HuH-7 (cell line): ENCODE measurements around the gene ICAM4.

Experiments
- DNase-seq: peaks from one replicate; pipeline ENCODE4 v3.0.0; 2011; ENCODE audit warnings: low spot score

The ICAM4 gene

DNA sequence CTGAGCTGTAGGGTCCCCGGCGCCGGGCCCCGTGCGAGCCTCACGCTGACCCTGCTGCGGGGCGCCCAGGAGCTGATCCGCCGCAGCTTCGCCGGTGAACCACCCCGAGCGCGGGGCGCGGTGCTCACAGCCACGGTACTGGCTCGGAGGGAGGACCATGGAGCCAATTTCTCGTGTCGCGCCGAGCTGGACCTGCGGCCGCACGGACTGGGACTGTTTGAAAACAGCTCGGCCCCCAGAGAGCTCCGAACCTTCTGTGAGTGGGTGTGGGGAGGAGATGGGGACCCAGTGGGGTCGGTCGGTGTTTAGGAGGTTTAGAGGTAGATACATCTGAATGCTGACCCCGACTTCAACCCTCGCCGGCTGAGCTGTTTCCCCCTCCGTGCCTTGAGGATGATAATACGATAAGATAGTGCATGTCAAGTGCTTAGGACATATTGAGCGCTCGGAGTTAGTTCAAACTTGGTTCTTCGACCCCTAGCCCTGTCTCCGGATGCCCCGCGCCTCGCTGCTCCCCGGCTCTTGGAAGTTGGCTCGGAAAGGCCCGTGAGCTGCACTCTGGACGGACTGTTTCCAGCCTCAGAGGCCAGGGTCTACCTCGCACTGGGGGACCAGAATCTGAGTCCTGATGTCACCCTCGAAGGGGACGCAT, 4.9 kb downstream of the ICAM4 start:
- no peak for DNase-seq

DNA sequence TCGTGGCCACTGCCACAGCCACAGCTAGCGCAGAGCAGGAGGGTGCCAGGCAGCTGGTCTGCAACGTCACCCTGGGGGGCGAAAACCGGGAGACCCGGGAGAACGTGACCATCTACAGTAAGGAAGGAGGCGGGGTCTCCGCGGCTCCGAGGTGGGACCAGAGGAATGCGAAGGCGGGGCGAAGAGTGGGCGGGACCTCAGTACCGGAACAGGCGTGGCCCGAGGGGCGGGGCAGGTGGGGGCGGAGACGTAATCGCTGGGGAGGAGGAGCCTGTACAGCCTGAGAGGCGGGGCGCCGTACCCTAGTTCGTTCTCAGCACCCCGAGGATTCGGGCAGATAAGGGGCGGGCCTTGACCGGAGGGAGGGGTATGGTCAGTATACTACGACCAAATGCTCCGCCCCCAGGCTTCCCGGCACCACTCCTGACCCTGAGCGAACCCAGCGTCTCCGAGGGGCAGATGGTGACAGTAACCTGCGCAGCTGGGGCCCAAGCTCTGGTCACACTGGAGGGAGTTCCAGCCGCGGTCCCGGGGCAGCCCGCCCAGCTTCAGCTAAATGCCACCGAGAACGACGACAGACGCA, 5.5 kb downstream of the ICAM4 start:
- DNase-seq: peak; percentile 91

DNA sequence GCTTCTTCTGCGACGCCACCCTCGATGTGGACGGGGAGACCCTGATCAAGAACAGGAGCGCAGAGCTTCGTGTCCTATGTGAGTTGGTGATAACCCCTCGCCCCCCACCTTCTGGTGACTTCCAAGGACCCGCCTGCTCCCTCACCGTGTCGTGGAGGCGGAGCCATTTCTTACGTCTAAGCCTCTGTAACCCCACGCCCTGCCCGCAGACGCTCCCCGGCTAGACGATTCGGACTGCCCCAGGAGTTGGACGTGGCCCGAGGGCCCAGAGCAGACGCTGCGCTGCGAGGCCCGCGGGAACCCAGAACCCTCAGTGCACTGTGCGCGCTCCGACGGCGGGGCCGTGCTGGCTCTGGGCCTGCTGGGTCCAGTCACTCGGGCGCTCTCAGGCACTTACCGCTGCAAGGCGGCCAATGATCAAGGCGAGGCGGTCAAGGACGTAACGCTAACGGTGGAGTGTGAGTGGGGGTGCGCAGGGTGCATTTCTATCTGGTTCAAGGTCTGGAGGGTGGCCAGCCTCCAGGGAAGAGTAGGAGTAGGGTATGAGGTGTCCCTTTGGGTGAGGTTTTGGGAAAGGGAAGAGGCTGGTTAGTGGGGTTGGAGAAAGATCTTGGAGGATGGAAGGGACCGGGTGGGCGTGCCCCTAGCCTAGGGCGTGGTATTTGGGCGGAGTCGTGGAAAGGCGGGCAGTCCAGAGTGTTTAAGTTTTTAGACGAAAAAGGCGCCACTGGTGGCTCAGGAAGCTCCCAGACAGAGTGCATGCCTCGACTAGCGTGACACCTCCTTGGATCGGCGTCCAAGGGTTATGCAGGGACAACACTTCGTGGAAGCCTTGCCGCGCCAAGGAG, 6.3 kb downstream of the ICAM4 start:
- no peak for DNase-seq

DNA sequence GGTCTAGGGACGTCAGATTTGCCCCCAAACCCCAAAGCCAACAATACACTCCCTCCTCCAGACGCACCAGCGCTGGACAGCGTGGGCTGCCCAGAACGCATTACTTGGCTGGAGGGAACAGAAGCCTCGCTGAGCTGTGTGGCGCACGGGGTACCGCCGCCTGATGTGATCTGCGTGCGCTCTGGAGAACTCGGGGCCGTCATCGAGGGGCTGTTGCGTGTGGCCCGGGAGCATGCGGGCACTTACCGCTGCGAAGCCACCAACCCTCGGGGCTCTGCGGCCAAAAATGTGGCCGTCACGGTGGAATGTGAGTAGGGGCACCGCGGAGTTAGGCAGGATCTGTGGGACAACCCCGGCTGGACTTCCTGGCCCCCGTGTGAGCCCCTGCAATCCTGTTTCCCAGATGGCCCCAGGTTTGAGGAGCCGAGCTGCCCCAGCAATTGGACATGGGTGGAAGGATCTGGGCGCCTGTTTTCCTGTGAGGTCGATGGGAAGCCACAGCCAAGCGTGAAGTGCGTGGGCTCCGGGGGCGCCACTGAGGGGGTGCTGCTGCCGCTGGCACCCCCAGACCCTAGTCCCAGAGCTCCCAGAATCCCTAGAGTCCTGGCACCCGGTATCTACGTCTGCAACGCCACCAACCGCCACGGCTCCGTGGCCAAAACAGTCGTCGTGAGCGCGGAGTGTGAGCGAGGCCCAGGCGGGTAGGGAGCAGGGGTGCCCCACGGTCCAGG, 7.0 kb downstream of the ICAM4 start:
- DNase-seq: no peak

DNA sequence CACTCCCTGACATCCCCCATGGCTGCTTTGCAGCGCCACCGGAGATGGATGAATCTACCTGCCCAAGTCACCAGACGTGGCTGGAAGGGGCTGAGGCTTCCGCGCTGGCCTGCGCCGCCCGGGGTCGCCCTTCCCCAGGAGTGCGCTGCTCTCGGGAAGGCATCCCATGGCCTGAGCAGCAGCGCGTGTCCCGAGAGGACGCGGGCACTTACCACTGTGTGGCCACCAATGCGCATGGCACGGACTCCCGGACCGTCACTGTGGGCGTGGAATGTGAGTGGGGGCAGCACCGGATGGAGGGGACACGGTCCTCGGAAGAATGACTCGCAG, 7.6 kb downstream of the ICAM4 start:
- DNase-seq: no peak

DNA sequence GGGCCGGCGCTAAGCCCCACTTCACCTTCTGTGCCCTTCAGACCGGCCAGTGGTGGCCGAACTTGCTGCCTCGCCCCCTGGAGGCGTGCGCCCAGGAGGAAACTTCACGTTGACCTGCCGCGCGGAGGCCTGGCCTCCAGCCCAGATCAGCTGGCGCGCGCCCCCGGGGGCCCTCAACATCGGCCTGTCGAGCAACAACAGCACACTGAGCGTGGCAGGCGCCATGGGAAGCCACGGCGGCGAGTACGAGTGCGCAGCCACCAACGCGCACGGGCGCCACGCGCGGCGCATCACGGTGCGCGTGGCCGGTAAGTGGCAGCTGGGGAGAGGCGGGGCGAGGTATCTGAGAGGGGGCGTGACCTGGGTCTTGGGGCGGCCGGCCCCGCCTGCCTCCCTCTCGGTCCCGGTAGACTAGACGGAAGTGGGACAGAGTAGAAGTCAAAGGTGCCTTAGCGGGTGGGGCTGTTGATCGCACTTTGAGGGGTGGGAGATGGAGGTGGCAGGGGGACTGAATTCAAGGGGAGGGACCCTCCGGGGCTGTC, 8.6 kb downstream of the ICAM4 start:
- no peak for DNase-seq

DNA sequence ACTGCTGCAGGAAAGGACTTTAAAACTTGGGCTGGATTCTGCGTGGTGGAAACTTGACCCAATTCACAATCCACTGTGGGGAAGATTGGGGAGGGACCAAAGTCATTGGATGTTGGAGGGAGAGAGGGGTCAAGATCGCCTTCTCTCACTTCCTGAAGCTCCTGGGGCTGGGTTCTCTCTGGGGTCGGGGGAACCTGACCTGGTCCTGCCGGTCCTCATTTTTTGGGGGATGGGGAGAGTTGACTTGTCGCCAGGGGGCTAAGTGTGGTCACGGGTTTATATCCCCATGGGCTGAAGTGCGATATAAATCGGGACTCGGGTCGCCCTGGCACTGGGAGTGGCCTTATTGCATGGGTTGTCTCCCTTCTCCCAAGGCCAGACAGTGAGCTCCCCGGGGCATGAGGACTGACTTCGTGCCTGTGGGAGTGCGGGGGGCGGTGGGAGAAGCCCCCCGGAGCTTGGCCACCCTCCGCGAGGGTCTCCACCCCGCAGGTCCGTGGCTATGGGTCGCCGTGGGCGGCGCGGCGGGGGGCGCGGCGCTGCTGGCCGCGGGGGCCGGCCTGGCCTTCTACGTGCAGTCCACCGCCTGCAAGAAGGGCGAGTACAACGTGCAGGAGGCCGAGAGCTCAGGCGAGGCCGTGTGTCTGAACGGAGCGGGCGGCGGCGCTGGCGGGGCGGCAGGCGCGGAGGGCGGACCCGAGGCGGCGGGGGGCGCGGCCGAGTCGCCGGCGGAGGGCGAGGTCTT, 9.3 kb downstream of the ICAM4 start:
- no peak for DNase-seq

DNA sequence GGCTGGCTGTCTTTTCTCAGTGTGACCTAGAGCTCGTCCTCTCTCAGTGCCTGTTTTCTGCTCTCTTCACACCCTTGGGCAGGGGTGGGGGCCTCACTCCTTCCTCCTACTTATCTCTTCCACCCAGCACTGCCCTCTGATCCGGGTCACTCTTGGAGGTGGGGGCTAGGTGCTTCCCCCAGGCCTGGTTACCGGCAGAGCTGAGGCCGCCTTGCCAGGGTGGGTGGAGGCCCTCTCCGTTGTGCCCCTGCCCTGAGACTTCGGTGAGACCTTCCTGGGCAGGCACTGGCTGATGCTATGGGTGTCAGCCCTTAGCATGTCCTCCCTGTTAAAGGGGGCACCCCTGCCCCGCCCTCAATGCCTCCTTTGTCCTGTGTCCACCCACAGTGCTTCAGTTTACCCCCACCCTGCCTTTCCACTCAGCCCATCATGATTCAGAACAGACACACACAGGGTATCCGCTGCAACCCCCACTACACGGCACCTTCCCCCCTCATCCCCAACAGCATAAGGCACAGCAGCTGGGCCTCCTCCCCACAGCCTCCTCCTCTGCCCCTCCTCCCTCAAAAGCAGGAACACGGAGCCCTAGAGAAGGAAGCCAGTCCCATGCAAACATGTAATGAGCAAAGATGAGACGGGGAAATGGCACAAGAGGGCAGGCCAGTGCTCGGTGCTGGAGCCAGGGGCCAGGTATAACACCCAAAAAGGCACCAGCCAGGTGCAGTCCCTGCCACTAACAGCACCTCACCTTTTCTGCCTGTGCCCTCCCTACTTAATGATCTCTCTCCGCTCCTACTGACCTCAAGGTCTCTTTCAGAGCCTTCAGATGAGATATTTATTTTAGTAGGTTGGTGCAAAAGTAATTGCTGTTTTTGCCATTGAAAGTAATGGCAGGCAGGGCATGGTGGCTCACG, 13.0 kb downstream of the ICAM4 start:
- DNase-seq: no peak

DNA sequence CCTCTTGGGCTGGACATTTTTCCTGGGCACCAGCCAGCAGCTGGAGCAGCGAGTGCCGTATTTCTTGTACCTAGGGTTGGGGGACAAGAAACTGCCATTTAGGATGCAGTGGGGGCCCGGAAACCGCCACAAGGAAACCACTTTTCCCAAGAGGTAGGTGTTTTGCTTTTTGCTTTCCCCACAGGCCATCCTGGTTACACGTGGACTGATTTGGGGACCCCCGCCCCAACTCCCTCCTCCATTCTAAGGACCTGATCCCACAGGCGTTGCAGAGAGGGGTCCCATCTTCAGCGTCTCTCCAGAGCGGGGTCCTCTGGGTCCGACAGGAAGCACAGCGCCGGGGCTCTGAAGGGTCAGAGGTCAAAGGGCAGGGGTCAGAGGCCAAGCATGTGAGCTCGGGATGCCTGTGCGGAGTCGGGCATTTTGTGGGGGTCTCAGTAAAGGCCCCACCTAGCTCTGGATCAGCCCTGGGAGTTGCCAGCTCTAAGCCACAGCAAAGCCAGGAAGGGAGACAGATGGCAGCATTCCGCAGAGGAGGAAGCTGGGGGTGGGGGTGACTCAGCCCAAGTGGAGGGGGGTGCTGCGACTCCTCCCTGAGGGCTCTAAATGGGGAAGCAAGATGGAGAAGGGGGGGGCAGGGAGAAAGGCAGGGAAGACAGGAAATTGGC, 18.5 kb downstream of the ICAM4 start:
- DNase-seq: no peak

DNA sequence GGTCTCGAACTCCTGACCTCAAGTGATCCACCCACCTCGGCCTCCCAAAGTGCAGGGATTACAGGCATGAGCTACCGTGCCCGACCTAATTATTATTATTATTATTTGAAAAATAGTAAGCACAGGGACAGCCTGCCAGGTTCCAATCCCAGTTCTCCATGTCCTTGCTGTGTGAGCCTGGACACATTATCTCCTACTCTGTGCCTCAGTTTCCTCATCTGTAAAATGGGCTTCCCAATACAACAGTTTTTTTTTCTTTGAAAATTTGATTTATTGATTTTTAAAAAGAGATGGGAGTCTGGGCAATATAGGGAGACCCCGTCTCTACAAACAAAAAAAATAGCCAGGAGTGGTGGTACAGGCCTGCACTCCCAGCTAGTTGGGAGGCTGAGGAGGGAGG, 19.6 kb downstream of the ICAM4 start:
- no peak for DNase-seq

DNA sequence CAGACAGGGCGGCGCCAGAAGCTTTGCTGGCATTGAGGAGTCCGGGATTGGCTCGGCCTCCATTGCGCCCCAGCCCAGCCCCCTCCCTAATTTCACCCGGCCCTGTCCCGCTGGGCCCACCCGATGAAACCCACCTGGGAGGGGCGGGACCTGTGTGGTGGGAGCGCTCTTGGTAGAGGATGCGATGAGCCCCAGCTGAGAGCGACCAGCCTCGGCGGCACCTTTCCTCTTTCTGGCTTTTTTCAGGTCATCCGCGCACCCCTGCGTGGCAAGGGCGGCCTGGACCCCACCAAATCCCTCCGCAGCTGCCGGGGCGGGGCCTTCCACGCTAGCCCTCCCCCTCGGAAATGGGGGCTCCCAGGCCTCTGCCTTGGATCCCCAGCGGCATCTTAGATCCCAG, 22.7 kb downstream of the ICAM4 start, which contains the start of gene ZGLP1:
ZGLP1 (minus strand) TSS at position 393 of the 400 bp plus-strand sequence.
- no peak for DNase-seq

DNA sequence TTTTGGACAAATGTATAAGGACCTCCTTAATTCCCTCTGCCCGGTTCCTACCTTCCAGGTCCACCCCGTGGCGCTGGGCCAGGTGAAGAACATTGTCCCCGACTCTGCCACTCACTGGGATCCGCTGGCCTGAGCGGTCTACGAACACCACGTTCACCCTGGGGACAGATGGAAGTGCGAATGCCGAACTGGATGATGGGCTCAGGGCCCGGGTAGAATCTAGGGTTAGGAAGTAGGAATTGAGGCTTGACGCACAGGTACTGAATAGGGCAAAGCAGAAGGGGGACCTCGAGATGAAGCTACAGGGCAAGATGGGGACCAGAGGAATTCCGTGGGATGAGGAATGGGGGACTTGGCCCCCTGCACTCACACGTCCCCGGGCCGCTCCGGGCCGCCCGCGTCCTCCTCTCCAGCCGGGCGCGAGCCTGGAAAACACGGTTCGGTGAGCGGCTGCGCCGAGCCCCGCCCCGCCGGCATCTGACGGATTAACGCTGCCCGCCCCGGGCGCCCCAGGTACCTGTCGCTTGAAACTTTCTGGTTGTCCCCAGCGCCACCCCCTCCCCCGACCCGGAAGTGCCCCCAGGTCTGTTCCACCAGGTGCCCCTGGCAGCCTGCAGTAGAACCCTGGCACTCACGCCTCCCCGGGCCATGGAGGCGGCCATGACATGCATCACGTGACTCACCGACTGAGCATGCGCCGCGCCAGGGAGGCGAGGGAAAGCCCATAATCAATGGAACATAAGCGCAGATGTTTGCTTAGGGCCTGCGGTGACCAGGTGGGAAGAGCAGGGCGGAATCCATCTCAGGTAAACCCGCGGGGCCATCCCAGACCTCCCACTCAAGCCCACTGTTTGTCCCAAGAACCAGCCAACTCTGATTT, 28.8 kb downstream of the ICAM4 start, which contains the start of gene FDX2:
FDX2 (minus strand) TSS at position 681 of the 880 bp plus-strand sequence; CDS start at position 662, 19 bp downstream.
- DNase-seq: peak; percentile 95

DNA sequence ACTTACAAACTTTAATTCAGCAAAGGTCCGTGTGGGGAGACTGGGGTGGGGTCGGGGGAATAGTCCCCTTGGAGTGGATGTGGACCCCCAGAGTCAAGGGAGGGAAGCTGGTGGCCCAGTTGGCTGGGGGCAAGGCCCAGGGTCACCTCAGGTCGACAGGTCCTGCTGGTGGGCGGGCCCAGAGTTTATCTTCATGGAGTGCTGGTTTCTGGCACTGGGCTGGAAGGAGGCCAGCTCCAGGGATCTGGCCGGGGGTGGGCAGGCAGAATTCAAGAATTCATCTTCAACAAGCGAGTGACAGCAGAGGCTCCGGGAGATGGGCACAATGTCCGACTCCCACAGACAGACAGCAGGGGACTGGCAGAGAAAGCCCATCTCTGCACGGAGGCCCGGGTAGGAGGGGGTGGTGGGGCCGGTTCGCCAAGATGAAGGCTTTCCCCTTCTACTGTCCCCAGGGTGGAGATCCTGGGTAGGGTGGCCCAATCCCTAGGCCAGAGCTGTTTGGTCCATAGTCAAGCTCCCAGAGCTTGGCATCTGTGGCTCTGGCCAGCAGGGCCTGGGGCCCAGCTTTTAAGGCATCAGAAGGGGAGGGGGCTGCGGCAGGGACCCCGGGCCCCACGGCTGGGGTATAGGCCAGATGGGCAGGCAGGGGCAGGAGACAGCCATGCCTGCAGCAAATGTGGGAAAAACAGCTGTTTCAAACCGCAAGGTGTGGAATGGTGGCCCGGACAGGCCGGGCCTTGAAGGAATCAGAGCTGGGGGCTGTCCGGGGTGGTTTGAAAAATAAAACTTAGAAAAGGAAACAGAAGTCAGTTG, 29.7 kb downstream of the ICAM4 start:
- DNase-seq: no peak

DNA sequence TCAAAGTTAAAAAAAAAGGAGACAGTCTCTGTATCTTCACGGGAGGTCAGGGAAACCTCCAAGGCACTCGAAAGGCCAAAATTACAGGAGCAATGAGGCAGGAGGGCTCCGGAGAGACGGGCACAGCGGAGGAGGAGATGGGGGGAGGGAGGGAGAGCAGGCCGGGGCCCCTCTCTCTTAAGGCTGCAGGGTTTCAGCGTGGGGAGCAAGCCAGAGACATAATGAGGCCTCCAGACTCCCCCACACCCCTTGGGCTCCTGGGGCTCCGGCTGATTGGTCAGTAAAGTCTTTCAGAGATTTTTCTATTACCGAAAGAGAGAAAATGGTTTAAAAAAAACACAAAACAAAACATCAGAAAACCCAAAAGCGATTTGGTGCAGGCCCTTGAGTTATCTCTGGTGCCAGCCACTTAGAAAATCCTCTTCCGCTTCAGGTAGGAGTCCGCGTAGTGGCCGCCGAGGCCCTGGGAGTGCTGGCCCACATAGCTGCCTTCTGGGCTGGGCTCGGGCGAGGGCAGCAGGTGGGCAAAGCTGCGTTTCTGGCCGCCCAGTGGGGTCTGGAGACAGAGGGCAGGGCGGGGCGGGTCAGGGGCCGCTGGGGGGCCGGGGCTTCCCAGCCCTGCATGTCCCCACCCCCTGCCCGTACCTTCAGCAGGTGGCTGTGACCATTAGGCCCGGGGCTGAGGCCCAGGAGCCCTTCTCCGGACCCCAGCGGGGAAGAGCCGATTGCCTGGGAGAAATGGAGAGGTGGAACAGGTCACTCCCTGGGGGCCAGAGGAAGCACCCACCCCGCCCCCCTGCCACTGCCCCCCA, 30.5 kb downstream of the ICAM4 start:
- no peak for DNase-seq

DNA sequence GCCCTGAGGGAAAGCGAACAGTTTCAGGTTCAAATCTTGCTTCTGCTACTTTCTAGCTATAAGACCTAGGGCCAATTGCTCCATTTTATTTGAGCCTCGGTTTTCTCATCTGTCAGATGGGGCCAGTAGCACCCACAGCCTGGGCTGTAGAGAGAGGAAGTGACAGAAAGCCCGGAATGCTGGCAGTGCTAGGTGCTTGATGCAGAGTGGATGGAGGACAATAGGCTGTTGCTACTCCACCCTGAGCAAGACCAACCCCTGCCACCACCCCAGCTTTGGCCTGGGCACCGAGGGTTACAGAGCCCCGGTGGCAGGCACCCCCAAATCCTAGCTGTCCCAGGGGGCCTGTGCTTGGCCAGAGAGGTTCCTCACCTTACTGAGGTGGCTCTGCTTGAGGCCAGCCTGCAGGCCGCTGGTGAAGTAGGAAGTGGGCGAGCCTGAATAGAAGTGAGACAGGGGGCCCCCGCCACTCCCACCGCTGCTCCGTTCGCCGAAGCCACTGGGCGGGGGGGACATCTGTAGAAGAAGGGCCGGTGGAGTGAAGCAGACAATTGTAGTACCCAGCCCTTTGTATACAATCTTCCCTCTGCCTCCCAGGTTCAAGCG, 31.2 kb downstream of the ICAM4 start:
- DNase-seq: no peak

DNA sequence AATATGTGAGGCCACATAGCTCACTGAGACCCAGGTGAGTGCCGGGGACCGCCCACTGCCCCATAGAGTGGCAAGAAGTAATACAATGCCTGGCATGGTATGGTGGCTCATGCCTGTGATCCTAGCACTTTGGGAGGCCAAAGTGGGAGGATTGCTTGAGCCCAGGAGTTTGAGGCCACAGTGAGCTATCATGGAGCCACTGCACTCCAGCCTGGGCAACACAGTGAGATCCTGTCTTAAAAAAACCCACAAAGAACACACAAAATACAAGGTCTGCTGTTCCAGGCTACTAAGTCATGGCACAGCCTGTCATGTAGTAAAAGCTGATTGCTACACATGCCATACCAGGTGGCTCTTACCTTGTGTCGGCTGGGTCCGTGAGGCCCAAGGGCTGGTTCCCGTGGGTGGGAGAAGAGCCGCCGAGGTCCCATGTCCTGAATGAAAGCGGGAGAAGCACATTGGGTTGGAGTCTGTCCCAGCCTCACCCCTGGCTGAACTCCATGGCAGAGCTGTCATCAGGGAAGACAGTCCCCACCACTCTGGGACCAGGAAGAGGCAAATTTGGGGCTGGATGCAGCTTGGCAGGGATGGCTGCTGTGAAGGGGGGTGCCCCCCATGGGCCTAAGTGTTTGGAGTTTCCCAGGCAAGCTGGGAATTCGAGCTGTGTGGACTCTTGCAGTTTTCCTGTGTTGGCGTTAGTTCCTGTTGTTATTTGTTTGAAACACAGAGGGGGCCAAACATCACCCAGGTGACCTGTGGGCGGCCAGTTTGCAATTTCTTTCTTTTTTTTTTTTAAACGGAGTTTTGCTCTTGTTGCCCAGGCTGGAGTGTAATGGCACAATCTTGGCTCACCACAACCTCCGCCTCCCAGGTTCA, 32.3 kb downstream of the ICAM4 start:
- no peak for DNase-seq
